ENCODE measurements around the gene NF1. TPM values are rescaled to one million over a fixed set of nuclear protein-coding genes. Genes with fewer than 3 reads are reported as not detected.
A peak's percentile ranks its signal among the peaks of the same experiment; 100 is the strongest.

NF1 gene
- total RNA-seq, 4 donors from 2014 or later, result 66.8 to 106 (median 95.6) TPM

GRCh38 chr17:31400481-31400950 lies 305.7 kb downstream of the NF1 start:
- DNase-seq, result peak in 1 of 3 donors; percentile 32
- Histone ChIP-seq H3K9me3 (no peaks in the 10 kb centered on the region), H3K4me3 (no peak overlapping the region), H3K27me3 (no peaks in the 10 kb centered on the region), H3K4me1 (no peaks in the 10 kb centered on the region), H3K36me3 (no peaks in the 10 kb centered on the region), H3K27ac (no peak overlapping the region)
- no peak for TF ChIP-seq CTCF (IDR thresholded peaks at IDR 0.05)
- TF ChIP-seq POLR2A (IDR thresholded peaks at IDR 0.05), result no peak

GRCh38 chr17:31401456-31402254 lies 306.9 kb downstream of the NF1 start:
- Histone ChIP-seq H3K4me1 (no peaks in the 10 kb centered on the region), H3K27ac (no peak overlapping the region), H3K36me3 (no peaks in the 10 kb centered on the region), H3K9me3 (no peaks in the 10 kb centered on the region), H3K4me3 (no peak overlapping the region), H3K27me3 (no peaks in the 10 kb centered on the region)
- peak in 1 of 3 donors; percentile 38 for DNase-seq
- TF ChIP-seq POLR2A (IDR thresholded peaks at IDR 0.05), result no peak
- TF ChIP-seq CTCF (IDR thresholded peaks at IDR 0.05), result no peak

DNA sequence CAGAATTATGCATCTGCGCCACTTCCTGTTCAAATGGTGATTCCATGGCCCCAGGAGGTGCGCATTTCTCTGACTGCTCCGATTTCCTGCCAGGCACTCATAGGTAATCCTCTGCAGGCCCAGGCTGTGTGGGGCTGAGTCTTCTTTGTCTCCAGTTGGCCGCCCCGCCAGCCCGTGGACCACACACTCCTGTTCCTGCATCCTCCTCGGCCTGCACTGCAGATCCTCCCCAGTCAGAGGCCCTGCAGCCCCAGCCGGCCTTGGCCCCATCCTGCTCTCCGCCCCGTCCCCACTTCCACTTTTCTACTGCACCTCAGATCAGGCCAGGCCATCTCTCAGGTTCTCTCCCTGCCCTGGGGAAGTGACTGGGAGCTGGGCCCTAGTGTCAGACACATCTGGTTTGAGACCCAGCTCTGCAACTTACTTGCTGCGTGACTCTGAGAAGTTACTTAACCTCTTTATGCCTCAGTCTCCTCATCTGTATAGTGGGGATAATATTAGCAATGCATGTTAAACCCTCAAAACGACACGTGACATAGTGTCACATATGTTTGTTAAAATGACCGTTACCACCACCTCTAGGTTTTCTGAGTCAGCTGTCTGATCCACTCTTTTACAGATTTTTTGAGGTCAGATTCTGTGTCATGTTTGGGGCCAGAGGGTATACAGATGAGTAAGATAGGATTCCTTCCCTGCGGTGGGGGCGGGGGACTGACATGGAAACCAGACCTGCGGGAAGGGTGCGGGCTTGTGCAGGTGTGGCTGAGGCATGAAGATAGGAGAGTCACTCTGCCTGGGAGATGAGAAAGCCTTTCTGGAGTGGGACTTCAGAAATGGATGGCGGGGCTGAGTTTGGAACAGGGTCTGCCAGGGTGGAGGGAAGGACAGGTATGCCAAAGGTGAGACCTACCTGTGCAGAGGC lies 309.5 kb downstream of the NF1 start:
- Histone ChIP-seq H3K27me3 (no peaks in the 10 kb centered on the region), H3K9me3 (no peaks in the 10 kb centered on the region), H3K4me3 (no peak overlapping the region), H3K36me3 (no peaks in the 10 kb centered on the region), H3K4me1 (no peaks in the 10 kb centered on the region), H3K27ac (no peak overlapping the region)
- TF ChIP-seq POLR2A (IDR thresholded peaks at IDR 0.05) (no peak), CTCF (IDR thresholded peaks at IDR 0.05) (no peak)
- peak in 1 of 3 donors; percentile 37 for DNase-seq

DNA sequence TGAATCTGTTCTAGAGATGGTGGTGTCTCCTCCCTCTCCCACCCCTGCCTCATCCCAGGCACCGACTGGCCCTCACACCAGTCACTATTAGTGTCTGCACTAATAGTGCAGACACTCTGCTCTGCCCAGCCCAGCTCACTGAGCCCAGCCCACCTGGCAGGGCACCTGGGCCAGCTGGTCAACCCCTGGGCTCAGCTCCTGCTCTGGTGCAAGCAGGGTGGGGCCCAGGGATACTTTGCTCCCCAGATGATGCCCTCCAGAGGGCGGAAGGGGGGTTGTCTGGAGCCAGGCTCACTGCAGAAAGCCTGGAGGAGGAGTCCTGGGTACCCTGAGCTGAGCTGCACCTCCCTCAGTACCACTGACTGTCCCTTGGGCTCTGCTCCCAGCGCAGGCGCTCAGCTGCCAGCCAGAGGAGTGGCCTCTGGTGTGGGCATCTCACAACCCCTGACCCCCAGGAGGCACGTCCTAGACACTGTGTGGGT lies 311.2 kb downstream of the NF1 start:
- H3K9me3 ChIP-seq, result no peaks in the 10 kb centered on the region
- no peaks in the 10 kb centered on the region for H3K27me3 ChIP-seq
- no peak for DNase-seq

More for the DNA sequence above, 311.2 kb downstream of the NF1 start:
- no peak overlapping the region for H3K27ac ChIP-seq
- no peaks in the 10 kb centered on the region for H3K36me3 ChIP-seq
- no peaks in the 10 kb centered on the region for H3K4me1 ChIP-seq
- H3K4me3 ChIP-seq, result no peak overlapping the region
- no peak for TF ChIP-seq CTCF (IDR thresholded peaks at IDR 0.05)
- TF ChIP-seq POLR2A (IDR thresholded peaks at IDR 0.05), result no peak

Measured in Peyer's patch (tissue), 4 donors.